Measurements from ENCODE around the gene PIK3R2.

DNA sequence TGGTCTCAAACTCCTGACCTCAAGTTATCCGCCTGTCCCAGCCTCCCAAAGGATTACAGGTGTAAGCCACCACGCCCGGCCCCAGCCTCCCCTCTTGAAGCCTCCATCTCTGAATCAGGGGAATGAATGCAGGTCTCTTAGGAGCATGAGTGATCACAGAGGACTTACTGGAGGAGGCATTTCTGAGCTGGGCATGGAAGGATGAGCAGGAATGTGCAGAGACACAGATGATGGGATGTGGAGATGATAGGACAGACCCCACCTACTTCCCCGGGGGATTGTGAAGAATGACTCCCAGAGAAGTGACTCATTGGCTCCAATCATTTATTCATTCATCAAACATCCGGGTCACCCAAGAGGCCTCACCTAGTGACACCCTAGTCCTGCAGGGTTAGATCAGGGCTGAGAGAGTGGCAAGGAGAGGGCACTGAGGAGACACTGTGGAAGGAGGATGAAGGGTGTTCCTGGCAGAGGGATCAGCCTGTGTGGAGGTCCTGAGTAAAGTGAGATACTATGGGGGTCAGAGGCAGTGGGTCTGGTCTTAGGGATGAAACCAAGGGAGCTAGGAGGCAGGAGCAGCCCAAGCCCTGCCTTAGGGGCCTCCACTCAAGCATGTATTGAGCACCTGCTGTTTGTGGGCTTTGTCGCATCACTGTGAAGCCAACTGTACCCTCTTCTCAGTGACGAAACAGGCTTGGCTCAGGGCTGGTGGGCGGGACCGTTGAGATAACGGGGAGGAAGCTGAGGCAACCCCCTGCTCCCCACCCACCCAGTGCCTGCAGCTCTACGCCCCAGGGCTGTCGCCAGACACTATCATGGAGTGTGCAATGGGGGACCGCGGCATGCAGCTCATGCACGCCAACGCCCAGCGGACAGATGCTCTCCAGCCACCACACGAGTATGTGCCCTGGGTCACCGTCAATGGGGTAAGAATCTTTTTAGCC is 23.7 kb downstream of the PIK3R2 start:
- TF ChIP-seq, protein P1, sequence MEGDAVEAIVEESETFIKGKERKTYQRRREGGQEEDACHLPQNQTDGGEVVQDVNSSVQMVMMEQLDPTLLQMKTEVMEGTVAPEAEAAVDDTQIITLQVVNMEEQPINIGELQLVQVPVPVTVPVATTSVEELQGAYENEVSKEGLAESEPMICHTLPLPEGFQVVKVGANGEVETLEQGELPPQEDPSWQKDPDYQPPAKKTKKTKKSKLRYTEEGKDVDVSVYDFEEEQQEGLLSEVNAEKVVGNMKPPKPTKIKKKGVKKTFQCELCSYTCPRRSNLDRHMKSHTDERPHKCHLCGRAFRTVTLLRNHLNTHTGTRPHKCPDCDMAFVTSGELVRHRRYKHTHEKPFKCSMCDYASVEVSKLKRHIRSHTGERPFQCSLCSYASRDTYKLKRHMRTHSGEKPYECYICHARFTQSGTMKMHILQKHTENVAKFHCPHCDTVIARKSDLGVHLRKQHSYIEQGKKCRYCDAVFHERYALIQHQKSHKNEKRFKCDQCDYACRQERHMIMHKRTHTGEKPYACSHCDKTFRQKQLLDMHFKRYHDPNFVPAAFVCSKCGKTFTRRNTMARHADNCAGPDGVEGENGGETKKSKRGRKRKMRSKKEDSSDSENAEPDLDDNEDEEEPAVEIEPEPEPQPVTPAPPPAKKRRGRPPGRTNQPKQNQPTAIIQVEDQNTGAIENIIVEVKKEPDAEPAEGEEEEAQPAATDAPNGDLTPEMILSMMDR (IDR thresholded peaks at IDR 0.05) = no peak
- TF ChIP-seq POLR2A (IDR thresholded peaks at IDR 0.05) = no peak
